ENCODE data around the gene DYNC2LI1.
"Not testable (repeated sequence)": the region's sequence is repeated elsewhere in the genome, so short reads cannot be mapped to it uniquely, and the experiment has no call there.

The DYNC2LI1 gene

GRCh38 chr2:43773876-43774613 lies at the start of gene DYNC2LI1:
Gene DYNC2LI1, plus strand, starts transcription at chr2:43774039. Its CDS starts 100 bp downstream, at chr2:43774139.
- DNase-seq, result peak; percentile 97

GRCh38 chr2:43724728-43725526 lies 48.9 kb upstream of the DYNC2LI1 start:
- DNase-seq, result peak; percentile 13

- no peak for DNase-seq
Observed at GRCh38 chr2:43725711-43726246, 48.1 kb upstream of the DYNC2LI1 start.

- not testable (repeated sequence) for DNase-seq
Observed at GRCh38 chr2:43726961-43727633, 46.7 kb upstream of the DYNC2LI1 start.

GRCh38 chr2:43727634-43728014 lies 46.2 kb upstream of the DYNC2LI1 start:
- no peak for DNase-seq

- no peak for DNase-seq
Observed at GRCh38 chr2:43729491-43730174, 44.2 kb upstream of the DYNC2LI1 start.

GRCh38 chr2:43731211-43731610 lies 42.6 kb upstream of the DYNC2LI1 start:
- no peak for DNase-seq

GRCh38 chr2:43736637-43737036 lies 37.2 kb upstream of the DYNC2LI1 start:
- DNase-seq, result no peak

GRCh38 chr2:43737097-43737854 lies 36.6 kb upstream of the DYNC2LI1 start:
- no peak for DNase-seq

GRCh38 chr2:43737855-43738254 lies 36.0 kb upstream of the DYNC2LI1 start:
- DNase-seq, result no peak

GRCh38 chr2:43738257-43738656 lies 35.6 kb upstream of the DYNC2LI1 start:
- no peak for DNase-seq

GRCh38 chr2:43743706-43744105 lies 30.1 kb upstream of the DYNC2LI1 start:
- no peak for DNase-seq

GRCh38 chr2:43745457-43745856 lies 28.4 kb upstream of the DYNC2LI1 start:
- DNase-seq, result no peak

GRCh38 chr2:43748333-43748732 lies 25.5 kb upstream of the DYNC2LI1 start:
- no peak for DNase-seq

- no peak for DNase-seq
Observed at GRCh38 chr2:43749583-43749982, 24.3 kb upstream of the DYNC2LI1 start.

- DNase-seq, result peak; percentile 12
Observed at GRCh38 chr2:43751476-43751990, 22.3 kb upstream of the DYNC2LI1 start.

- no peak for DNase-seq
Observed at GRCh38 chr2:43752302-43752701, 21.5 kb upstream of the DYNC2LI1 start.

GRCh38 chr2:43754180-43754579 lies 19.7 kb upstream of the DYNC2LI1 start:
- peak; percentile 37 for DNase-seq

- DNase-seq, result peak; percentile 13
Observed at GRCh38 chr2:43758739-43759138, 15.1 kb upstream of the DYNC2LI1 start.

GRCh38 chr2:43759195-43759594 lies 14.6 kb upstream of the DYNC2LI1 start:
- no peak for DNase-seq

GRCh38 chr2:43762286-43762685 lies 11.6 kb upstream of the DYNC2LI1 start:
- DNase-seq, result no peak

- no peak for DNase-seq
Observed at GRCh38 chr2:43763091-43763490, 10.7 kb upstream of the DYNC2LI1 start.
